HPDE6-E6E7 (cell line): ENCODE measurements around the gene SELENOO.

Experiments
- DNase-seq: peaks from one replicate; pipeline ENCODE4 v3.0.0; 2011; ENCODE audit warnings: missing footprints; ENCODE audit errors: extremely low spot score

The SELENOO gene

DNA sequence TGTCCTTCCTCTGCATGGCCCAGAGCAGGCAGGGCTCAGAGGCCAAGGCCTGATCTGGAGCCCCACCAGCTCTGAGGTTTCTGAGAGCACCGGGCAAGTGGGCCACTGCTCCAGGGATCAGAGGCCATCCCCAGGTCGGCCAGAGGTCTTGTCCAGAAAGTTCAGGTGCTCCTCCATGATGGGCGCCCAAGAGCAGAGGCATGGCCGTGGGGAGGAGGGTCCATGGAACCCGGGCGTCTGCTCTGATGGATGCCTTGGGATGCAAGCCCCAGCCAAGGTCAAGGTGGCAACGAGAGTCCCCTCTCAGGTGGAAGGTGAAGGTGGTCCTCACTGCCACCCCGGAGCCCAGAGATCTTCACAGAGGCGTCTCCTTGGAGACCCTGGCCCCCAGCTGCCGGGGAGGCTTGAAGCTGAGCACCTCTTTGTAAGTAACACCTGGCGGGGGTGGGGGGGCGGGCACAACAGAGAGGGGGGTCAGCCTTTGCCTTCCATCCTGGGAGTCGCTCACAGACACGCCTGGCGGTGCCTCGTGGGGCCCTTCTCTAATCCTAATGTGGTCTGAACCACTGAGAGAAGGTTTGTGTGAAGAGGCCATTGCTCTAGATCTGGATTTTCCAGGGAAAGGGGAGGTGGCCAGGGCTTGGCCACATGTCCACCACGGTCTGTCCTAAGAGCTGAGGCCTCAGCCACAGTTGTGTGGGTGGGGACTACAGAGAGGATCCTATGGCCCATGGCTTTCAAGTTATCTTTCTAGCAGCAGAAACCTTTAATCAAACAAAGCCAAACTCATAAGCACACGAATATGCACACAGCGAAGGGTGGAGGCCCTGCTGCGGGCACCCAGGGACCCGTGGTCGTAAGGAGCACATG, 52.5 kb downstream of the SELENOO start:
- DNase-seq, result no peak

DNA sequence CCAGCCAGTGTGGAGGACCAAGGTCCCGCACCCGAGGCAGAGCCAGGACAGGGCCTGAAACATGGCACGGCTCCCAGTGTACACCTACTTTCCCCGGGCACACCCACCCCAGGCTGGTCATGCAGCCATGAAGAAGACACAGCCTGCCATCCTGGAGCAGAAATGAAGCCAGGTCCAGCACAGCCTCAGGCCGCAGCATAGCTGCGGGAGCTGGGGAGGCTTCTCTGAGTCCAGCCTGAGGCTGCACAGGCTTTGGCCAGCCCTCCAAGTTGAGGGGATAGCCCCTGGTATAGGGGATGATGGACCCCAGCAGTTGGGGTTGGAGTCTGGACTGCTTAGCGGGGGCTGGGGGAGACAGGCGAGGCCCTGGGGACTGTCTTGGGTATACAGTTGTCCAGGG, 53.1 kb downstream of the SELENOO start:
- no peak for DNase-seq

DNA sequence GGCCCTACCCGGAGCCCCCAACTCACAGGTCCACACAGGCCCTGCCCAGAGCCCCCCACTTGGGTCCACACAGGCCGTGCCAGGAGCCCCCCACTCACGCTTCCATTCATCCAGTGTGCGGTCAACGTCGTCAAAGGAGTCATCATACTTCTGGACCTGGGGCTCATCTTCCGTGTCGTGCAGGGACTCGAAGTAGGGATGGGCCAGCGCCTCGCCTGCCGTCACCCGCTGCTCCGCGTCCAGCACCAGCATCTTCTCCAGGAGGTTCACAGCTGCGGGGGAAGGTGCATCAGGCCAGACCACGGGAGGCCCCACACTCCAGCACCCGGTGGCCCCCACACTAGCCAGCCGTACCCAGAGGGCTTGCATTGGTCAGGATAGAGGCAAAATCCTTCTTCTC, 54.3 kb downstream of the SELENOO start:
- DNase-seq, result no peak

DNA sequence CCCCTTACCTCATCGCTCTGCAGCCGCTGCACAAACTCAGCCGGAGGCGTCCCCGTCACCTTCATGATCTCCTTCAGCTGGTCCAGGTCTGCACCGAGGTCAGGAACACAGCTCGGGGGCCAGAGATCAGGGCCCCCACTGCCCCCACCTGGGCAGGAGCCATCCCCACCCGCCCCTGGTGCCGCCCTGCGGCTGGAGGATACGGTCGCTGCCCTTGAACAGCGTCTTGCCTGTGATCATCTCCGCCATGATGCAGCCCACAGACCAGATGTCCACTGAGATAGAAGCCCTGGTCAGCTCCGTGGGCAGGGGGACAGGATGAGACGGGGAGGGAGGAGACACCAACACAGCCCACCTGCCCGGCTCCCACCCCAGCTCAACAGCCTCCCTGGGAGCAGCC, 54.8 kb downstream of the SELENOO start:
- DNase-seq, result no peak

DNA sequence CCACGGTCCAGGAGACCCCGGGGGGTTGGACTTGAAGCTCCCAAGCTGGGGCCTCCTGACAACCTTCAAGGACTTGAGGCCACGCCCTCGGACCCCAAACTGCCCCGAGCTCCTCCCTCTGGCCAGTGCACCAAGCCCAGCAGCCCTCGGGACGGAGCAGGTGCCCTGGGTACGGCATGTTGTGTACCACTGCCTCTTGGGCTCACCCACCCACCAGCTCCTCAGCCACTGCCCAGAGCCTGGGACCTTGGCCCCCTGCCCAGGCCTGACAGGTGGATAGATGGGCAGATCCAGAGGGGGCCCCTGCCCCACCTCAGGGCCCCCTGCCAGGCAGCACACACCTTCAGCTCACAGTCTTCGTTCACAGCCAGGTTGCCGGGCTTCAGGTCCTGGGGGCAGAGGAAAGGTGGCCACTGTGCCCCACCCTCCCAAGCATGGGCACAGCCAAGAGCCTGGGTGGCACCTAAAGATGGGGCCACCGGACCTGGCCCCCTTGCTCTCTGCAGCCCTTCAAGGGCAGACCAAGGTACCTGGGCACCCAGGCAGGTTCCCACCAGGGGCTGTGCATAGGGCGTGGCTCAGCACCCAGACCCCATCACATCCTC, 55.5 kb downstream of the SELENOO start:
- DNase-seq, result no peak

DNA sequence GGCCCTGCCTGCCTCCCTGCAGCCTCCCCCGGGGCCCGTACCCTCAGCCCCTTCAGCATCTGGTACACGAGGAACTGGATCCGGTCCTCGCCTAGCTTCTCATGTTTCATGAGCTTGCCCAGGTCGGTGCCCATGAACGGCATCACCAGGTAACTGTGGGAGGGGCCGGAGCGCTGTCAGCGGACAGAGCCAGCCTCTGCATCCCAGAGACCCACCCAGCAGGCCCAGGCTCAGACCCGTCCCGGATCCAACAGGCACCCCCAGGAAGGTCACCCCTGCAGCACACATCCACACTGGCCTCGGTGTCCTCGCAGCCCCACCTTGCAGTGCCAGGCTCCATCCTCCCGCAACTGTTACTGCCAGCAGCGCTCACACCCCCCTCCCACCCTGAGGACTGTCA, 56.2 kb downstream of the SELENOO start:
- DNase-seq, result no peak

DNA sequence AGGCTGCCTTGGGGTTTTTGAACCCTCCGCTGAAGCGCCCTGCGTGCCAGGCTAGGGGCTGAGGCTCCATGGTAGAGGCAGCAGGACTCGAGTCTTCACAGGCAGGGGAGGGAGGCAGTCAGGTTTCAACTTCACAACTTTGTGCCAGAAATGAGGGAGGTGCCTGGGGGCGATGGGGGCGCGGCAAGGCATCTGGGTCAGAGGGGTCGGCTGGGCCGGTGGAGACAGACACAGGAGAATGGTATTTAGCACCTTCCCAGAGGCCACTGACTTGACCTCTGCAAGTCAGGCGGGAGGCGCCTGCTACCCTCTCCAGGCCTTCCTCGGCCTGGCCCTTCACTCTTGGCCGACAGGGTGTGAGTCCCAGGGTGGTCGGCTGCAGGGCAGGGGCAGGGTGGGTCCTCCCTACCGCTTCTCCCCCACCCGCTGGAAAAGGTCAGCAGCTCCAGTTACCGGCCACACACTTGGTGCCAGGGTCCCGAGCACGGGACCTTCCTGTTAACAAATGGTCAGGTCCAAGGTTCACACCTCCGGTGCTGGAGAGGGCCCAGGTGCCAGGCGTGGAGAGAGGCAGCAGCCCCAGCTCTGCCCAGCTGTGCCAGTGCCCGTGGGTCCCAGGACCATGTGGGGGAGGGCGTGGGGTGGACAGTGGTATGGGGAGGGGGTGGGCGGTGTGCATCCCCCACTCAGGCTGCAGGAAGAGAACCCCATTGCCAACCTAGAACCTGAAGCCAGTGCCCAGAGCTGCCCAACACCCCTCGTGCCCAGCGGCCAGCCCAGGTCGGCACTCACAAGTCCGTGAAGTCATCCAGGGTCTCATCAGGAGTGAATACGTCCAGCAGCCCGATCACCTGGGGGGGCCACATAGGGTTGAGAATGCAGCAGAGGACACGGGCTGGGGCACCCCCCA, 56.9 kb downstream of the SELENOO start:
- no peak for DNase-seq

DNA sequence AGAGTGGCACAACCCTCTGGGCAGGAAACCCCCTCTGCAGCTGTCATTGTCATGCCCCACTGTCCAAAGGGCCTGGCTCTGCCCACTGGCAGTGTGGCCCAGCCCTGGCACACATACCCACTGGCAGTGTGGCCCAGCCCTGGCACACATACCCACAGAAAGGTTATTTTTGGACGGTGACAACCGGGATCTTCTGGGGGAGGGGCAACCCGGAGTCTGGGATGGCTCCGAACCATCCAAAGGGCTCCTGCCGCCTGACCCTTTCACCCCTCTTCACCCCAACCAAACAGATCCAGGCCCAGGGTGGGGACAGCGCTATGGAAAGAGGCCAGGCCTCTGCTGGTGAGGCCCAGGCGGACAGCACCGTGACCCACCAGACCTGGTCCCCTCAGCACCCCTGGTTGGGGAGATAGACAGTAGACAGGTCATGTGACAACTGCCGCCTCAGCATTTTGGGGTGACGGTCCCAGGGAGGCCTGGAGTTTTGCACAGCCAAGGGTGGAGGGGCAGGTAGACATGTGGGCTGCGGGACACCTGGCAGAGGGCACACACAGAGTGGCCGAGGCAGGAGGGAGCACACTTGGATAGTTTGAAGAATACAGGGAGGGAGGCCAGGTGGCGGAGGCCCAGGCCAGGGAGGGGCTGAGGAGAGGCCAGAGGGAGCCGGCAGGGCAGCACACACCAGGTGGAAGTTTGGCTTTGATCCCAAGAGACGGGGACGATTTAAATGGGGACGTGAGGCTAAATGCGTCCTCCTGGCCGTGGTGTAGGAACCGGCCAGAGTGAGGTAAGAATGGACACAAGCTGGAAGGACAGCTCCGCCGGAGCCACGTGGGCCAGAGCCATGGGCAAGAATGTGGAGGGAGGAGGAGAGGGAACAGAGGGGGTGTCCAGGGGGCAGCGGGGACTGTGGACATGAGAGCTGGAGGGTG, 57.8 kb downstream of the SELENOO start:
- no peak for DNase-seq

DNA sequence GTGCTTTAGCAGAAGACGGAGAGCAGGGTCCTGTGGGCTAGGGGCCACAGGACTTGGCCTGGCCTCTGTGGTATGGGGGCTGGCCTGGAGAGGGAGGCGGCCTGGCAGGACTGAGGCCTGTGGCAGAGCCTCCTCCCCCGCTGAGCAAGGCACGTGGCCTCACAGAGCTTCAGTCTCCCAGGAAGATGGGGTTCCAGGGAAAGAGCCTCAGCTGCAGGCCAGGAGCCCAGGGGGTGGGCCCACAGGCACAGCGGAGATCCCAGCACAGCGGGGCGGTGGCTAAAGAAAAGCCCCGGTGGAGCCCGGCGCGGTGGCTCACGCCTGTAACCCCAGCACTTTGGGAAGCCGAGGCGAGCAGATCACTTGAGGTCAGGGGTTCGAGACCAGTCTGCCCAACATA, 58.5 kb downstream of the SELENOO start:
- DNase-seq, result no peak

DNA sequence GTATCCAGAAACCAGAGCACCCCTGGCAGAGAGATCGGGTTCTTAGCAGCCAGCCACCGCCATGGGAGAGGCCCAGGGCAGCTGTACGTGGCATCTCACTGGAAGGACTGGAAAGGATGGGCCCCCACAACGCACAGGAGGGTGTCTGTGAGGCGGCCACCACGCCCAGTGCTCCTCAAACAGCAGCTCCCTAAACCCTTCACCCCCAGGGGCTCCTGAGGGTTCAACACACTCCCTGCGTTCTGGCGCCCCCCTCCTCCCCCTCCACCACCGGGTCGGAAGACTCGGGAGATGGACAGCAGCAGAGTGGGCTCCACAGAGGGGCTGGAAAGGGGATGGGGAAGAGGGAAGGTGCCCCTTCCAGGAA, 59.6 kb downstream of the SELENOO start:
- DNase-seq, result no peak

DNA sequence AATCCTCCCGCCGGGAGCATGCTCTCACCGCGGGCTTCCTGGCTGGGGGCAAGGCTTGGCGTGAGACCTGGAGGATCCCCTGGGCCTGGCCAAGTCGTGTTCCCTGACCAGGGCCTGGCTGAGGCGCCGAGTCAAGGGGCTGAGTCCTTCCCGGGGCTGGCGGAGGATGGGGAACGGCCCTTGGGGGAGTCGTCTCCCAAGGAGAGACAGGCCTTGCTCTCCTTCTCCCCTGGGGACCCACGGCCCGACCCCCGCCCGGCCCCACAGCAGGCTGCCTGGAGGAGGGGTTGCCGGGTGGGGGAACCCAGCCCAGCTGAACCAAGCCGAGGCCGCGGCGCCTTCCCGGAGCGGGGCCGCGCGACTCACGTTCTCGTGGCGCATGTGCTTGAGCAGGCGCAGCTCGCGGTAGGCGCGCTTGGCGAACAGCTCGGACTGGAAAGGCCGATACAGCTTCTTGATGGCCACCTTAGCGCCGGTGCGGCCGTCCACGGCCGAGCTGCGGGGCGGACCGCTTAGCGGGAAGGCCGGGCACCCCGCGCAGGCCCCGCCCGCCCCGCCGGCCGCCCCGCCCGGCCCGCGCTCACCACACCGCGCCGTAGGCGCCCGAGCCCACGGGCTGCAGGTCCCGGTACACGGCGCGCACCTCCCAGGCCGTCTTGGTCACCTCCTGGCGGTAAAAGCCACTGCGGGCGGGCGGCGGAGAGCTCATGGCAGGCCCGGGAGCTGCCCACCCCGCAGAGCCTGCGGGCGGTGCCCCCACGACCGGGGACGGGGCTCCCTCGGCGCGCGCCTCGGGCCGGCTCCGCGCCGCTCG, 60.2 kb downstream of the SELENOO start:
- no peak for DNase-seq

DNA sequence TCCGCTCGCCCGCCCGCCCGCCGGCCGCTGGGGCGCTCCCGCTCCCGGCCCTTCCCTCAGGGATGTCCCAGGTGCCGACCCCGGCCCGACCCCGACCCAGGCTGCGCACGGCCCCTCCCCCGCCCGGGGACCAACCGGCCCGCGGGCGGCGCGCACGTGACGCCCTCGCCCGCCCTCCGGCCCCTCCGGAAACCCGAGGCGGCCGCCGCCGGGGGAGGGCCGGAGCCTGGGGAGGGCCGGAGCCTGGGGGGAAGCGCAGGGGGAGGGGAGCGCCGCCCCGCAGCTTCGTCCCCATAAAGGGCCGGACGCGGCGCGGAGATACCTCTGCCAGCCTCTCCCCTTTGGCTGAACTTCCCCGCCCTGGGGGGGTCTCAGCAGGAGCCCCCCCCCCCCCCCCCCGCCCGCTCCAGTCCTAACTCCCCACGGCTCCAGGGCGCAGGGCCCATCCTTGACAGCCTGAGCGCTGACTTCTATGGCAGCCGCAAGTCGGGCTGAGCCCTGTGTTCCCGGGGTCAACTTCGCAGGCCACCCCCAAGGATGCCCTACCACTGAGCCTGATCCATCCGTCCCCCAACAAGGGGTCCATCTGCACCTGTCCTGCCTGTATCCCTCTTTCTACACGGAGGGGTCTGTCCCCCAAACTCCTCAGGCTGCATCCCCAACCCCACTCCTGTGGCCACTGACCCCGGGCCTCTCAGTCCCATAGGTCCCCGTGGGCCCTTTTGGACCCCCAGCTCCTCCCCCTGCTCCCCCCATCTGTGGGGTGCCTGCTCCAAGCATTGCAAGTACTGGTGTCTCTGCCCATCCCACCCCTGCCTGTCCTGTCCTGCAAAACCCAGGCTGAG, 61.0 kb downstream of the SELENOO start, which contains the start of gene MAPK12:
Gene MAPK12, minus strand, starts transcription at position 69 of the 845 bp plus-strand sequence. CDS start 174 bp downstream, outside the sequence.
- no peak for DNase-seq

DNA sequence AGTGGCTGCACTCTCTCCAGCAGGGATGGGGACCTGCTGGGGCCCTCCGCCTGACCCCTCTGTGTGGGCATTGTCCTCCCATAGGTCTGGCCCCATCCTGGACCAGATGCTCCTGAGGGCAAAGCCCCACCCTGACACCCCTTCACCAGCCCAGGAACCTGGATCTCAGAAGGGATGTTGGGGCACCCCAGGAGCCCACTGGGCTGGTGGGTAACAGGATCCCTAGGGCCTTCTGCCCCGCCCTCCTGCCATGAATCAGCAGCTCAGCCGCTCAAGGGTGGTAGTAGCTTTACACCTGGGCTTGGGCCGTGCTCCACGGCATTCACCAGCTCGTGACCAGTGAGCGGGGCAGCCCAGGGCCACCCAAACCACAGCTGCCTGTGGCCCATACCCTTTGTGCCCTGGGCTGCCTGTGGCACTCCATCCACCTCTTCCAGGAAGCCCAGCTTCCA, 61.7 kb downstream of the SELENOO start:
- DNase-seq, result no peak

DNA sequence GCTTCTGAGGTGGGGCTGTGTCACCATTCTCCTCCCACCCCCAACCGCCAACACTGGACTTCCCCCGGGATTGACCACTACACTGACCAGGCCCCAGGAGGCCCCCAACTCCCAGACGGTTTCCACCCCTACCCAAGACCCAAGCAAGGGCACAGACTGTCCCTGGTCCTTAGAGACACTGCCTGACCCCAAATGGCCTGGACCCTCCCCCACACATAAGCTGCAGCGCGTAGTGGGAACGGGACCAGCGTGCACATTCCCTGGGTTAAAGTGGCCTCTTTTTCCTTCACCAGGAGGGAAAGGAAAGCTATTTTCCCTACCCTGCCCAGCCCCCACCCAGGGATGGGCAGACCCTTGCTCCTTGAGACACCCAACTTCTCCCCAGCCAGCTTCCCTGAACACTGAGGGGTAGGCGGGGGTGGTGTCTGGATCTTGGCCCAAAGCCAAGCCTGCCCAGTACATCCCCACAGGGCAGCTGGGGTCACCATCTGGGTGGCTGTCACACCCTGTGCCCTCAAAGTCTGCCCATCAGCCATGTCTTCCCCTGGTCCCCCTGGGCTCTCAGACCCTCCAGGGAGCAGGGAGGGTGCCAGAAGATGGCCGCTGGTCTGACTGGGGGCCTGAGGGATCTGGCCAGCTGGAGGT, 62.3 kb downstream of the SELENOO start:
- DNase-seq, result no peak

DNA sequence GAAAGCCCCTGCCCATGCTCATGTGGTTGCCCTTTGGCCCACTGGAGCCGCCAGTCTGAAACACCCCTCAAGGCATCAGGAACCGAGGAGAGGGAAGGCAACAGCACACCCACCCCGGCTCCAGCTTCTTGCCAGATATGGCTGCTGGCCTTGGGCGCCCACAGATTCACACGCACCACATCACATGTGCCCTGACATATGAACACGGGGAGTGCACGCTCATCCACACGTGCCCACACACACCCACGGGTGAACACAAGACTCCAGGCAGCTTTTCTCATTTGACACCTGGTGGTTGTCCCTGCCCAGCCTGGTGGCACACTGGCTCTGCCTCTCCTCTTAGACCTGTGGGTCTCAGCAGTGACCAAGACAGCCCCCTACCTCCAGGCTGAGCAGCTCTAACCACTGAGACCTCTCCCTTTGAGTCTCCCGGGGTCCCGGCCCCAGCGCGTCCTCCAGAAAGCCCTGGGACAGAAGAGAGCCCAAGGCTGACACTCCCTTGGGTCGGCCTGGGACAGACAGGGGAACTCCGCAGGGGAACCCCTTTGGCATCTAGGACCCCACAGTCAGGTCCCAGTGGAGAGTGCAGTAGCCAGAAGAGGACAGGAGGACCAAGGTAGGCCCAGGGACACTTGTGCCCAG, 63.4 kb downstream of the SELENOO start:
- DNase-seq, result no peak

DNA sequence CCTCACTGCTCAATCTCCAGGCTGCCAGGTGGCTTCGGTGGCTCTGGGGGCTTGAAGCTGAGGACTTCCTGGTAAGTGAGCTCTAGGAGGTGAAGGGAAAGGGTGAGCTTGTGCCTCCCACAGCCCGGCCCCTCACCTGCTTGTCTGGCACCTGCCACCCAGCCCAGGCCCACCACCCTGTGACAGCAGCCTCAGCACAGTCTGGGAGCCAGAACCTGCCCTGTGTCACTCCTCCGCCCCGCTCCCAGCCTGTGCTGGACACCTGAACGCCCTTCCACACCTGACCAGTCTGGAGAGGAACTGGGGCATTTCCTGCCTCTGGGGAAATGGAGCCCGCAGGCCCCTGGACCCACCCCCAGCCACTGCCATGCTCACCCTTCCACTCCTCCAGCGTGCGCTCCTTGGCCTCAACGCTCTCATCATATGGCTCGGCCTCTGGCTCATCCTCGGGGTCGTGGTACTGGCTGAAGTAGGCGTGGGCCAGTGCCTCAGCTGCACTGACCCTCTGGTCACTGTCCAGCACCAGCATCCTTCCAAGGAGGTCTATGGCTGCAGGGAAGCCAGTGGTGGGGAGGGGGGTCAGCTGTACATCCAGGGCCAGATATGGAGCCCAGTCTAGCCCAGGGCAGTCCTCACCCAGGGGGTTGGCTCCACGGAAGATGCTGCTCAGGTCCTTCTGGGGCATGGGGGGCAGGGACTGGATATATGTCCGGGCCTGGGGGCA, 64.3 kb downstream of the SELENOO start:
- no peak for DNase-seq

DNA sequence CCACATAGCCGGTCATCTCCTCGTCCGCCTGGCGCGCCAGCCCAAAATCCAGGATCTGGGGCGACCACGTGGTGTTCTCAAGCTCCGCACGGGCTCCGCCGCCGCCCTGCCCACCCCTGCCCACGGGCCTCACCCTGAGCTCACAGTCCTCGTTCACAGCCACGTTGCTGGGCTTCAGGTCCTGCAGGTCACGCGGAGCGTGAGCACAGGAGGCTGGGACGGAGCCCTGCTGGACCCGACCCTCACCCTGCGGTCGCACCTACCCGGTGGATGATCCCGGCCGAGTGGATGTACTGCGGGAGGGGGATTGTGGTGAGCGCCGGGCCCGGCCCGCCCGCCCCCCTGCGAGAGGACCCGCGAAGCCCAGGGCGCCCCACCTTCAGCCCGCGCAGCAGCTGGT, 66.2 kb downstream of the SELENOO start:
- no peak for DNase-seq
